Mucosa of gallbladder (tissue), 1 donor: ENCODE measurements around the gene GTSF1L. TPM values are rescaled to one million over a fixed set of nuclear protein-coding genes. Genes with fewer than 3 reads are reported as not detected.
A peak's percentile ranks its signal among the peaks of the same experiment; 100 is the strongest.
"Not testable (repeated sequence)": the region's sequence is repeated elsewhere in the genome, so short reads cannot be mapped to it uniquely, and the experiment has no call there.

Experiments used
- DNase-seq: peaks from one replicate; pipeline ENCODE4 v3.0.0-alpha.2; 2020; ENCODE audit warnings: low spot score
- total RNA-seq: library from RNA; stranded (reverse); gene quantifications from one replicate; pipeline ENCODE4 v1.2.1, GENCODE V29; 2021
- donor health status: DM: no; HTN: no; CAD: no.

The GTSF1L gene
- not detected for total RNA-seq

- no peak for DNase-seq
Measured at GRCh38 chr20:43726811-43727338, at the start of gene GTSF1L. Gene GTSF1L, minus strand, starts transcription at chr20:43727002. Its CDS starts 308 bp downstream, at chr20:43726694.

GRCh38 chr20:43774754-43775153 is 48.0 kb upstream of the GTSF1L start:
- no peak for DNase-seq

- DNase-seq, result no peak
Measured at GRCh38 chr20:43771503-43772190, 44.8 kb upstream of the GTSF1L start.

GRCh38 chr20:43770342-43770741 is 43.5 kb upstream of the GTSF1L start:
- DNase-seq, result no peak

- DNase-seq, result no peak
Measured at GRCh38 chr20:43767686-43768474, 41.1 kb upstream of the GTSF1L start.

- no peak for DNase-seq
Measured at GRCh38 chr20:43766917-43767316, 40.1 kb upstream of the GTSF1L start.

GRCh38 chr20:43766385-43766784 is 39.6 kb upstream of the GTSF1L start:
- DNase-seq, result peak; percentile 13

- no peak for DNase-seq
Measured at GRCh38 chr20:43765916-43766315, 39.1 kb upstream of the GTSF1L start.

GRCh38 chr20:43762911-43763310 is 36.1 kb upstream of the GTSF1L start:
- no peak for DNase-seq

- no peak for DNase-seq
Measured at GRCh38 chr20:43761386-43762340, 34.9 kb upstream of the GTSF1L start.

- DNase-seq, result not testable (repeated sequence)
Measured at GRCh38 chr20:43757888-43758287, 31.1 kb upstream of the GTSF1L start.

- no peak for DNase-seq
Measured at GRCh38 chr20:43755851-43756250, 29.0 kb upstream of the GTSF1L start.

- DNase-seq, result no peak
Measured at GRCh38 chr20:43755390-43755789, 28.6 kb upstream of the GTSF1L start.

GRCh38 chr20:43752561-43753301 is 25.9 kb upstream of the GTSF1L start:
- peak; percentile 20 for DNase-seq

- DNase-seq, result no peak
Measured at GRCh38 chr20:43752051-43752360, 25.2 kb upstream of the GTSF1L start.

GRCh38 chr20:43751167-43752050 is 24.6 kb upstream of the GTSF1L start:
- DNase-seq, result no peak

- no peak for DNase-seq
Measured at GRCh38 chr20:43750774-43751166, 24.0 kb upstream of the GTSF1L start.

GRCh38 chr20:43749734-43750294 is 23.0 kb upstream of the GTSF1L start:
- DNase-seq, result peak; percentile 68

- DNase-seq, result no peak
Measured at GRCh38 chr20:43748274-43748673, 21.5 kb upstream of the GTSF1L start.
